22Rv1 (cell line): ENCODE data around the gene RNF217.

Experiments
- CTCF ChIP-seq: fragments of 450-650 bp; IDR thresholded peaks from 2 replicates; pipeline ENCODE4 v1.5.1; 2017; ENCODE audit warnings: mild to moderate bottlenecking
- ZFX ChIP-seq: fragments of 450-650 bp; IDR thresholded peaks from 2 replicates; pipeline ENCODE4 v1.6.1; 2017; ENCODE audit warnings: antibody characterized with exemption, borderline replicate concordance

- TF ChIP-seq ZFX (no peak), CTCF (no peak)
Measured at GRCh38 chr6:125101631-125102030, 139.4 kb downstream of the RNF217 start.
